ENCODE data around the gene CDYL2.

DNA sequence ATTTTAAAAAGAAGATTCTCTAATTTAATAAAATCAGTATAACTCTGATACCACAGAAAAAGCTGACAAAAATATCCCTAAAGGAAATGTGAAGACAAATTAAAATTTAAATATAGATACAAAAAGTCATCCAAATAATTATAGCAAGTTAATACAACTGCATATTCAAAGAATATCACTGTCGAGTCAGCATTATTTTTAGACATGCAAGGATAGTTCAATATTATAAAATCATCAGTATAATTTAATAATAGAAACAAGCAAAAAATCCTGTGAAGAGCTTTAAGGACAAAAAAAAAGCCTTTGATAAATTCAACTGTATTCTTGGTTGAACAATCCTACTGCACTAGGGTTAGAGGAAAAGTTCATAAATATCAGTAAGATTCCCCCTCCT lies 21.0 kb upstream of the CDYL2 start:
- no peak for TF ChIP-seq POLR2A (IDR thresholded peaks at IDR 0.05; ENCODE audit: low read depth, low read length)
- TF ChIP-seq TAF1 (IDR thresholded peaks at IDR 0.05; ENCODE audit: borderline replicate concordance, low read depth, low read length) = no peak
